ENCODE data around the gene GPALPP1.

GRCh38 chr13:45004096-45004495, 14.8 kb downstream of the GPALPP1 start:
- TF ChIP-seq CTCF (conservative IDR thresholded peaks at IDR 0.05; ENCODE audit: low read depth, low read length) (no peak), POLR2A (IDR thresholded peaks at IDR 0.05; ENCODE audit: low read depth, low read length) (no peak), USF2 (IDR thresholded peaks at IDR 0.05; ENCODE audit: low read depth, low read length) (no peak), FOS (IDR thresholded peaks at IDR 0.05; ENCODE audit: low read depth, low read length) (no peak), MAFK (IDR thresholded peaks at IDR 0.05; ENCODE audit: low read depth, low read length) (no peak)

Measured in IMR-90 (cell line).